Fibroblast of mammary gland (primary cell): ENCODE measurements around the gene SLC38A2.

ENCODE experiments used
- DNase-seq: peaks from one replicate; pipeline ENCODE4 v3.0.0-alpha.2; 2010; ENCODE audit warnings: low read depth
- H3K4me3 ChIP-seq: 2 replicates; pipeline ENCODE4 v1.5.1; 2011; ENCODE audit warnings: low read depth, mild to moderate bottlenecking, low read length, moderate library complexity; ENCODE audit not compliant: control insufficient read depth
- TF ChIP-seq, protein P1 (sequence below): conservative IDR thresholded peaks from 2 replicates; pipeline ENCODE4 v1.5.1; 2011; ENCODE audit warnings: low read depth, low read length, inconsistent platforms; ENCODE audit not compliant: control insufficient read depth, insufficient read depth

The SLC38A2 gene

DNA sequence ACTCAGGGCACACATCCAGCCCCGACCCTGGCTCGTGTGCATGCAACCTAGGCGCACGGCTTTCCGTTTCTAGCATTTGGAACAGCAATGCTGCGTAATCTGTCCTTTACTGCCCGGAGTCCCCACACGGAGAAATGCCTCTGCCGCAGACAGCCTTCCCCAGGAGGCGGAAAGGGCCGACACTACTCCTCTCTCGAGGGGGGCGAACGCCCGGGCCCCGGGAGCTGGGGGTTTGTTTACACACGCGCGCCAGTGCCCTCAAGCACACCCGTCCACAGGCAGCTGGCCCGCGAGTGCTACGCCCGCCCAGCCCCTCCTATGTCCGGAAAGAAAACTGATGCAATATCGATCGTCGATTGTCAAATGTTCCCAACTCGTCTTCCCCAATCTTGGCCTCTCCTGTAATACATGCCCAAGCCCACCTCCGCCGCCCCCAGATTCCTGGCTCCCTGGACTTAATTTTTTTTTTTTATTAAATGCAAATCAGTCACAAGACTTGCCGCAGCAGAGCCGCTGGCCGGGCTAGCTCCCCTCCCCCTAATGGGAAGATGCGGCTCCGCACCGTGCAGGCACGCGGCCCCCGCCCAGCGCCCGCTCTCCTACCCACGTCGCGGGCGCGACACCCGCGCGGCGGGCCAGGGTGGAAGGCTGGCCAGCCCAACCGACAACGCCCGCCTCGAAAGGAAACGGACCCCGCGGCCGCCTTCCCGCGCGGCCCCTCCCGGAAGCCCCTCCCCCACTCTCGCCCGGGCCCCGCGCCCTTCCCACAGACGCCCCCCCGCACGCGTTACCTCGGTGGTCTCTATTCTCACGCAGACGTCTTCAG lies 642 bp downstream of the SLC38A2 start:
- TF ChIP-seq, protein P1, sequence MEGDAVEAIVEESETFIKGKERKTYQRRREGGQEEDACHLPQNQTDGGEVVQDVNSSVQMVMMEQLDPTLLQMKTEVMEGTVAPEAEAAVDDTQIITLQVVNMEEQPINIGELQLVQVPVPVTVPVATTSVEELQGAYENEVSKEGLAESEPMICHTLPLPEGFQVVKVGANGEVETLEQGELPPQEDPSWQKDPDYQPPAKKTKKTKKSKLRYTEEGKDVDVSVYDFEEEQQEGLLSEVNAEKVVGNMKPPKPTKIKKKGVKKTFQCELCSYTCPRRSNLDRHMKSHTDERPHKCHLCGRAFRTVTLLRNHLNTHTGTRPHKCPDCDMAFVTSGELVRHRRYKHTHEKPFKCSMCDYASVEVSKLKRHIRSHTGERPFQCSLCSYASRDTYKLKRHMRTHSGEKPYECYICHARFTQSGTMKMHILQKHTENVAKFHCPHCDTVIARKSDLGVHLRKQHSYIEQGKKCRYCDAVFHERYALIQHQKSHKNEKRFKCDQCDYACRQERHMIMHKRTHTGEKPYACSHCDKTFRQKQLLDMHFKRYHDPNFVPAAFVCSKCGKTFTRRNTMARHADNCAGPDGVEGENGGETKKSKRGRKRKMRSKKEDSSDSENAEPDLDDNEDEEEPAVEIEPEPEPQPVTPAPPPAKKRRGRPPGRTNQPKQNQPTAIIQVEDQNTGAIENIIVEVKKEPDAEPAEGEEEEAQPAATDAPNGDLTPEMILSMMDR = no peak
- peak overlapping the region; percentile 98 for H3K4me3 ChIP-seq
- DNase-seq = no peak

DNA sequence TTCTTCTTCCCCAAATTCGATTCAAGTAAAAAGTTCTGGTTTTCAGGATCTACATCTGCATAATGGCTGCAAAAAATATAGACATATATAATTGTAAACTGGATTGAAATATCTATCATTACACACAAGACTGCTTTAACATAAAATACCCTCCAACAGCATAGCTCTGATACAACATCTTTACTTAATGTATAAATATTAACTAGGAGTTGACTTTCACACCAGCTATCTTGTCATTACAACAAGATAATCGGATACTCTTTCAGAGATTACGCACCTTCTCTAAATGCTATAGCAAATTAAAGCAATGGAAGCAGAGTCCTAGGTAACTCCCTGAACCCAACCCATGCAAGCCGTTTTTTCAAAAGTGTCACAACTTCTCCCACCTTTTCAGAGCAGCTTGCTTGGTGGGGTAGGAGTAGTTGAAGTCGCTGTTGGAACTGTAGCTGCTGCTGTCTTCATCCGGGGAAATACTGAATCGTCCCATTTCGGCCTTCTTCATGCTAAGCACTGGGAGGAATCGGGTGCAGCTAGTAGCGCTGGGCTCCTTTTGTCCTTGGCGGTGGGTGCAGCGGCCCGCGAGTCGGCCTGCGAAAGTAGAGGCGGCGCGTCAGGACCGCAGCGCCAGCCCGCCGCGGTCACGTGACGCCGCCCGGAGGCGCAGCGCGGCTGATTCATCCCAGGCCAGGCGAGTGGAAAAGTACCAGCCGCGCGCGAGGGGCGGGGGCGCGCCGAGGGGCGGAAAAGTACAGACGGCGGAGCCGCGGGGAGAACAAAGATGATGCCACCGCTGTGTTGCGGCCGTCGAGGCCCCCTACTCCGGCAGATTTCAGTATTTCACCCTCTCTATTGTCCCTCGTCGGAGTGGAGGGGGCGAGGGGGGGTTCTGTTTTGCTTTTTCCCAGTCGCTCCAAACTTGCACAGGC lies 1.5 kb downstream of the SLC38A2 start:
- TF ChIP-seq, protein P1 = no peak
- peak overlapping the region; percentile 98 for H3K4me3 ChIP-seq
- peak; percentile 77 for DNase-seq

DNA sequence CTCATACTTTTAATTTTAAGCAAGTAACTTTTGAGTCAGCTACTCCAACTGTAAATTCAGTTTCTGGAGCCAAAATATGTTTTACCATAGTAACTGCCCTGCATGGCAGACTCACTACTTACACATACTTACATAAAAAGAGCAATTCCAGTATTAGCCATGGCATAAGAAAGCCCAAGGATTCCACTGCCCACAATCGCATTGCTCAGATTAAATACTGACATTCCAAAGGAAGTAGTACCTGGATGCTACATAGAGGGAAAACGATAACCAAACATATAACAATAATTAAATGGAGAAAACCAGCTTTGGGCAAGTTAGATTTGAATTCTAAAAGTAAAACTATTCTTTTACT lies 2.2 kb downstream of the SLC38A2 start:
- TF ChIP-seq, protein P1 = no peak
- DNase-seq = no peak
- peak overlapping the region; percentile 98 for H3K4me3 ChIP-seq

DNA sequence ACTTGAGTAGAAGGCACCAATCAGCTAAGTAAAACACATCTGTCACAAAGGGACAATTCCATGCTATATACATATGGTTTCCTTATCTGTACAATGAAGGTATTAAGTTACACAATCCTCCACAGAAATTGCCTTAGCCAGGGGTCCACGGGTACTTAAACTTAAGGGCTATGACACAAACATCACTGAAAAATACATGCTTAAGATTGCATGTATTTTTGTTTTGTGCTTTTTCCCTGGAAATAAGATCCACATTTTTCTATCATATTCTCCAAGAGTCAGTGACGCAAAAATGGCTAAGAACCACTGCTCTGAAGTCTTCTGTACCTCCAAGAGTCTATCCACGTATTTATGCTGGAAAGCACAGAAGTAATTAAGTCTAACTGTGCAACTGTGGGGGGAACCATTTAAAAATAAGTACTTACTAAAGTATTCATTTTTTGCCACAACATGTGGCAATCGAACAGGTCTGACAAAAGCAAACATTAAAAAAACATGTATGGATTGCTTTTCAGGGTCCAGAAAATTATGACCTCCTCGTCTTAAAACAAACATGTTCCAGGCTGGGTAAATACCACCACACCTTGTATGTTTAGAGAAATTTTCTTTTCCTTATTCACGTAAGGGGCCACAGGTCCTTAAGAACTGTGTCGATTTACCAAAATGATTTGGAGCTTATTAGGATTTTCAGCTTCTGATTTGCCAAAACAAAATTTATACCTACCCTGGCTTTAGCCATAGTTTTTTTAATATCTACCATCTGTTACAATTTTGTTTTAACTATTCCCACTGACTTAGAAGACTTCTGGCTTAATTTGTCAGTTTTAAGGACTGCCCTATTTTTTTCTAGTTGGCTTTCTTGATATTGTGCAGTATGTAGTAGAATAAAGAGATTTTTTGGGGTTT lies 2.8 kb downstream of the SLC38A2 start:
- TF ChIP-seq, protein P1 = no peak
- peak overlapping the region; percentile 98 for H3K4me3 ChIP-seq
- no peak for DNase-seq

DNA sequence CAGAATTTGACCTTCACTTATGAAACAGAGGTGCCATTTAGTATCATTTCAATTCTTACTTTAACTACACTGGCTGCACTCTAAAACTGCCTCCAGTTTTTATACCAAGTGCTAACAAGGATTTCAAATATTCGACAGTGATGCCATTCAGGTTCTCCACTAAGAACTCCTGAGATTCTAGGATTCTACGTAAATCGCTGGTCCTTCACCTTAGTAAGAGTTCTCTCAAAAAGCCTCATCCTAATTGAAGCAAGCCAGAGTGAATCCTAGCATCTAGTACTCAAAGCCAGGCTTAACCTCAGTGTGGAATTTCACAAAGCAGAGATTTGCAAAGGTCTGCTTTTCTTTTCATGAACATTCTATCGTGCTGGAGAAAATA lies 3.5 kb downstream of the SLC38A2 start:
- peak overlapping the region; percentile 98 for H3K4me3 ChIP-seq
- TF ChIP-seq, protein P1 = no peak
- no peak for DNase-seq

DNA sequence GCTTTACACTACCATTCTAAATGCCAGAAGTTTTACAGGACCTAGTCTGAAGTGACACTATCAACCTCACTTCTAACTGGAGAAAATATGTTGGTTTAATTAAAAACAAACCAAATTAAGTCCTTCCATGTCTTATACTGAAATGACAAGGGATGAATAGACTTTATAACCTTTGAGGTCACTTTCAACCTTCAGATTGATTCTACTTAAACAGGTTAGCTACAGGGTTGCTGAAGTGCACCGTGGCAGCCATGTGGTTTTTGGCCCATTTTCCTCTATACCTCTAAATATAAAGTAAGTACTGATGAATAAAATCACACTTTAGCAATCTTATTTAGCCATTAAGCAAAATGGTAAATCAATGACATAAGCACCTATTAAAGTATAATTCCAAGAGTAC lies 3.9 kb downstream of the SLC38A2 start:
- peak overlapping the region; percentile 98 for H3K4me3 ChIP-seq
- no peak for DNase-seq
- TF ChIP-seq, protein P1 = no peak
